ENCODE measurements around the gene MSH6.

Gene MSH6

GRCh38 chr2:47808614-47809013 lies 25.7 kb downstream of the MSH6 start:
- H3K9me3 ChIP-seq = no peaks in the 10 kb centered on the region
- TF ChIP-seq CTCF (IDR thresholded peaks at IDR 0.05) = no peak
- peaks cover 5 to 9% of the 10 kb centered on the region in 2 experiments for H3K4me1 ChIP-seq (ENCODE audit: control insufficient read depth in 1 of 2, insufficient read depth in 1 of 2, low read depth in 1 of 2, low read length in 1 of 2)
- no peak overlapping the region for H3K4me3 ChIP-seq (ENCODE audit: low read depth in 1 of 2, low read length in 1 of 2)
- no peak overlapping the region for H3K27ac ChIP-seq
- H3K36me3 ChIP-seq = peaks cover 93% of the 10 kb centered on the region
- no peaks in the 10 kb centered on the region for H3K27me3 ChIP-seq

- no peaks in the 10 kb centered on the region for H3K9me3 ChIP-seq
- H3K27ac ChIP-seq = no peak overlapping the region
- H3K36me3 ChIP-seq = peaks cover 94% of the 10 kb centered on the region
These were observed 27.0 kb downstream of the MSH6 start for GRCh38 chr2:47809903-47810302.

GRCh38 chr2:47810850-47811249 lies 27.9 kb downstream of the MSH6 start:
- Histone ChIP-seq H3K4me1 (ENCODE audit: control insufficient read depth in 1 of 2, insufficient read depth in 1 of 2, low read depth in 1 of 2, low read length in 1 of 2) (no peaks in the 10 kb centered on the region), H3K36me3 (peaks cover 95% of the 10 kb centered on the region)

More at GRCh38 chr2:47809903-47810302, 27.0 kb downstream of the MSH6 start:
- H3K4me3 ChIP-seq (ENCODE audit: low read depth in 1 of 2, low read length in 1 of 2) = no peak overlapping the region
- TF ChIP-seq CTCF (IDR thresholded peaks at IDR 0.05) = no peak
- H3K4me1 ChIP-seq (ENCODE audit: control insufficient read depth in 1 of 2, insufficient read depth in 1 of 2, low read depth in 1 of 2, low read length in 1 of 2) = peaks cover 1 to 4% of the 10 kb centered on the region in 2 experiments
- no peaks in the 10 kb centered on the region for H3K27me3 ChIP-seq

GRCh38 chr2:47811668-47812067 lies 28.7 kb downstream of the MSH6 start:
- Histone ChIP-seq H3K4me3 (ENCODE audit: low read depth in 1 of 2, low read length in 1 of 2) (no peak overlapping the region), H3K9me3 (no peaks in the 10 kb centered on the region), H3K4me1 (ENCODE audit: control insufficient read depth in 1 of 2, insufficient read depth in 1 of 2, low read depth in 1 of 2, low read length in 1 of 2) (no peaks in the 10 kb centered on the region), H3K27me3 (no peaks in the 10 kb centered on the region), H3K36me3 (peaks cover 95% of the 10 kb centered on the region), H3K27ac (no peak overlapping the region)
- no peak for TF ChIP-seq CTCF (IDR thresholded peaks at IDR 0.05)

More at GRCh38 chr2:47810850-47811249, 27.9 kb downstream of the MSH6 start:
- no peak for TF ChIP-seq CTCF (IDR thresholded peaks at IDR 0.05)
- no peak overlapping the region for H3K4me3 ChIP-seq (ENCODE audit: low read depth in 1 of 2, low read length in 1 of 2)
- H3K27me3 ChIP-seq = no peaks in the 10 kb centered on the region
- H3K9me3 ChIP-seq = no peaks in the 10 kb centered on the region
- no peak overlapping the region for H3K27ac ChIP-seq

GRCh38 chr2:47815764-47816163 lies 32.8 kb downstream of the MSH6 start:
- no peak for TF ChIP-seq CTCF (IDR thresholded peaks at IDR 0.05)
- Histone ChIP-seq H3K27me3 (no peaks in the 10 kb centered on the region), H3K4me3 (ENCODE audit: low read depth in 1 of 2, low read length in 1 of 2) (no peak overlapping the region), H3K27ac (no peak overlapping the region), H3K4me1 (ENCODE audit: control insufficient read depth in 1 of 2, insufficient read depth in 1 of 2, low read depth in 1 of 2, low read length in 1 of 2) (no peaks in the 10 kb centered on the region), H3K9me3 (no peaks in the 10 kb centered on the region), H3K36me3 (peaks cover 96% of the 10 kb centered on the region)

GRCh38 chr2:47818777-47819176 lies 35.8 kb downstream of the MSH6 start:
- Histone ChIP-seq H3K4me1 (ENCODE audit: control insufficient read depth in 1 of 2, insufficient read depth in 1 of 2, low read depth in 1 of 2, low read length in 1 of 2) (no peaks in the 10 kb centered on the region), H3K9me3 (no peaks in the 10 kb centered on the region), H3K36me3 (peaks cover 89% of the 10 kb centered on the region), H3K4me3 (ENCODE audit: low read depth in 1 of 2, low read length in 1 of 2) (no peak overlapping the region), H3K27ac (no peak overlapping the region), H3K27me3 (no peaks in the 10 kb centered on the region)
- no peak for TF ChIP-seq CTCF (IDR thresholded peaks at IDR 0.05)
